Measurements from ENCODE around the gene PEX12.
"Not testable (repeated sequence)": the region's sequence is repeated elsewhere in the genome, so short reads cannot be mapped to it uniquely, and the experiment has no call there.

PEX12 gene

GRCh38 chr17:35537601-35538141 lies 40.7 kb downstream of the PEX12 start, which contains the start of gene SLFN12L:
SLFN12L (minus strand) TSS chr17:35537678; CDS start chr17:35522364, 15,314 bp downstream.
- no peak for DNase-seq (ENCODE audit: low read depth in 1 of 2, low spot score in 1 of 2)

DNA sequence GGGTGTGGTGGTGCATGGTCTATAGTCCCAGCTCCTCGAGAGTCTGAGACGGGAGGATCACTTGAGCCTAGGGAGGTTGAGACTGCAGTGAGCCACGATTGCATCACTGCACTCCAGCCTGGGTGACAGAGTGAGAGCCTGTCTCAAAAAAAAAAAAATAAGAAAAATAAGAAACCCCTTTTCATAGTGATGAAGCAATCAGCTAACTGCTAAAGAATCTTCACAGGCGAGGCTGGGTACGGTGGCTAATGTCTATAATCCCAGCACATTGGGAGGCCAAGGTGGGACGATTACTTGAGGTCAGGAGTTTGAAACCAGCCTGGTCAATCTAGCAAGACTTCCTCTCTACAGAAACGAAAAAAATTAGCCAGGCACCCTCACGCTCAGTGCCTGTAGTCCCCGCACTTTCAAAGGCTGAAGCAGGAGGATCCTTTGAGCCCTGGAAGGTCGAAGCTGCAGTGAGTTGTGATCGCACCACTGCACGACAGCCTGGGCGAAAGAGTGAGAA lies 41.7 kb downstream of the PEX12 start:
- DNase-seq (ENCODE audit: low read depth in 1 of 2, low spot score in 1 of 2): no peak

DNA sequence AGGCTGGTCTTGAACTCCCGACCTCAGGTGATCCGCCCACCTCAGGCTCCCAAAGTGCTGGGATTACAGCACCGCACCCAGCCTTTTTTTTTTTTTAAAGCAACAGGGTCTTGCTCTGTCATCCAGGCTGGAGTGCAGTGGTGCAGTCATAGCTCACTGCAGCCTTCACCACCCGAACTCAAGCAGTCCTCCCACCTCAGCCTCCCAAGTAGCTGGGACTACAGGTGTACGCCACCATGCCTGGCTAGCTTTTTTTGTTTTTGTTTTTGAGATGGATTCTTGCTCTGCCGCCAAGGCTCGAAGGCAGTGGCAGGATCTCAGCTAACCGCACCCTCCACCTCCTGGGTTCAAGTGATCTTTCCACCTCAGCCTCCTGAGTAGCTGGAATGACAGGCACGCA lies 43.0 kb downstream of the PEX12 start:
- not testable (repeated sequence) for DNase-seq (ENCODE audit: low read depth in 1 of 2, low spot score in 1 of 2)

- no peak for DNase-seq (ENCODE audit: low read depth in 1 of 2, low spot score in 1 of 2)
Measured at GRCh38 chr17:35534576-35535093, 43.7 kb downstream of the PEX12 start.

GRCh38 chr17:35531160-35531559 lies 47.2 kb downstream of the PEX12 start:
- no peak for DNase-seq (ENCODE audit: low read depth in 1 of 2, low spot score in 1 of 2)

- no peak for DNase-seq (ENCODE audit: low read depth in 1 of 2, low spot score in 1 of 2)
Measured at GRCh38 chr17:35529866-35530265, 48.5 kb downstream of the PEX12 start.

DNA sequence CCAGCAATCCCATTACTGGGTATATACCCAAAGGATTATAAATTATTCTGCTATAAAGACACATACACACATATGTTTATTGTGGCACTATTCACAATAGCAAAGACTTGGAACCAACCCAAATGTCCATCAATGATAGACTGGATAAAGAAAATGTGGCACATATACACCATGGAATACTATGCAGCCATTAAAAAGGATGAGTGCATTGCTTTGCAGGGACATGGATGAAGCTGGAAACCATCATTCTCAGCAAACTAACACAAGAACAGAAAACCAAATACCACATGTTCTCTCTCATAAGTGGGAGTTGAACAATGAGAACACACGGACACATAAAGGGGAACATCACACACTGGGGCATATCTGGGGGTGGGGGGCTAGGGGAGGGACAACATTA lies 49.0 kb downstream of the PEX12 start:
- not testable (repeated sequence) for DNase-seq (ENCODE audit: low read depth in 1 of 2, low spot score in 1 of 2)
